HTR-8/SVneo (cell line): ENCODE measurements around the gene ARHGAP23.
A peak's percentile ranks its signal among the peaks of the same experiment; 100 is the strongest.
"Not testable (repeated sequence)": the region's sequence is repeated elsewhere in the genome, so short reads cannot be mapped to it uniquely, and the experiment has no call there.

ENCODE experiments used
- DNase-seq: peaks from one replicate; pipeline ENCODE4 v3.0.0; 2011; ENCODE audit warnings: low spot score, mixed read lengths; ENCODE audit not compliant: insufficient read length
- FAIRE-seq: peaks from 2 replicates; lab custom pipeline; 2011; peaks lifted over from hg19 to GRCh38; lab: Jason Lieb, UNC

Gene ARHGAP23

GRCh38 chr17:38508954-38509771 lies 80.9 kb downstream of the ARHGAP23 start:
- FAIRE-seq, result no peak
- DNase-seq, result peak; percentile 72

- DNase-seq (no peak), FAIRE-seq (no peak)
These were observed 81.6 kb downstream of the ARHGAP23 start for GRCh38 chr17:38509772-38510420.

GRCh38 chr17:38510421-38511149 lies 82.3 kb downstream of the ARHGAP23 start:
- DNase-seq (no peak), FAIRE-seq (no peak)

- FAIRE-seq, result no peak
- peak; percentile 83 for DNase-seq
These were observed 83.2 kb downstream of the ARHGAP23 start for GRCh38 chr17:38511150-38512108.

- no peak for FAIRE-seq
- DNase-seq, result no peak
These were observed 84.3 kb downstream of the ARHGAP23 start for GRCh38 chr17:38512473-38513058.

GRCh38 chr17:38526526-38526925 lies 98.3 kb downstream of the ARHGAP23 start:
- DNase-seq, FAIRE-seq: not testable (repeated sequence)

GRCh38 chr17:38528141-38528540 lies 99.9 kb downstream of the ARHGAP23 start:
- not testable (repeated sequence) for DNase-seq, FAIRE-seq

- not testable (repeated sequence) for DNase-seq, FAIRE-seq
These were observed 102.6 kb downstream of the ARHGAP23 start for GRCh38 chr17:38530856-38531255.

GRCh38 chr17:38531761-38532160 lies 103.5 kb downstream of the ARHGAP23 start:
- FAIRE-seq, DNase-seq: not testable (repeated sequence)

- FAIRE-seq, result no peak
These were observed 104.2 kb downstream of the ARHGAP23 start for GRCh38 chr17:38532451-38532850.

GRCh38 chr17:38533241-38533640 lies 105.0 kb downstream of the ARHGAP23 start:
- DNase-seq (no peak), FAIRE-seq (no peak)

More at GRCh38 chr17:38532451-38532850, 104.2 kb downstream of the ARHGAP23 start:
- DNase-seq, result no peak

GRCh38 chr17:38533866-38534497 lies 105.7 kb downstream of the ARHGAP23 start:
- FAIRE-seq (no peak), DNase-seq (no peak)

GRCh38 chr17:38534498-38534885 lies 106.2 kb downstream of the ARHGAP23 start:
- DNase-seq (no peak), FAIRE-seq (no peak)

GRCh38 chr17:38535886-38536285 lies 107.6 kb downstream of the ARHGAP23 start:
- FAIRE-seq (no peak), DNase-seq (no peak)

GRCh38 chr17:38536661-38537060 lies 108.4 kb downstream of the ARHGAP23 start:
- DNase-seq (no peak), FAIRE-seq (no peak)

GRCh38 chr17:38538906-38539305 lies 110.6 kb downstream of the ARHGAP23 start:
- no peak for FAIRE-seq
- no peak for DNase-seq

- DNase-seq (no peak), FAIRE-seq (no peak)
These were observed 111.1 kb downstream of the ARHGAP23 start for GRCh38 chr17:38539386-38539785.

- DNase-seq (no peak), FAIRE-seq (no peak)
These were observed 112.3 kb downstream of the ARHGAP23 start for GRCh38 chr17:38540514-38541045.

GRCh38 chr17:38541281-38541680 lies 113.0 kb downstream of the ARHGAP23 start:
- FAIRE-seq (no peak), DNase-seq (no peak)
